GM18526 (cell line): ENCODE data around the gene SLC38A6.

Experiments
- POLR2A ChIP-seq: IDR thresholded peaks from 3 replicates; pipeline ENCODE4 v1.6.1; 2011; ENCODE audit not compliant: insufficient read length; ENCODE audit errors: extremely low read depth

SLC38A6 gene

GRCh38 chr14:61065656-61066055 is 84.6 kb downstream of the SLC38A6 start:
- no peak for TF ChIP-seq POLR2A

- TF ChIP-seq POLR2A, result no peak
Observed at GRCh38 chr14:61074852-61075251, 93.8 kb downstream of the SLC38A6 start.

GRCh38 chr14:61076556-61076955 is 95.5 kb downstream of the SLC38A6 start:
- no peak for TF ChIP-seq POLR2A

GRCh38 chr14:61077437-61077836 is 96.4 kb downstream of the SLC38A6 start:
- no peak for TF ChIP-seq POLR2A

- no peak for TF ChIP-seq POLR2A
Observed at GRCh38 chr14:61077951-61078720, 97.1 kb downstream of the SLC38A6 start.

GRCh38 chr14:61080591-61081010 is 99.6 kb downstream of the SLC38A6 start:
- TF ChIP-seq POLR2A, result no peak

GRCh38 chr14:61088081-61088480 is 107.0 kb downstream of the SLC38A6 start:
- TF ChIP-seq POLR2A, result no peak

- TF ChIP-seq POLR2A, result no peak
Observed at GRCh38 chr14:61089126-61089750, 108.2 kb downstream of the SLC38A6 start.

GRCh38 chr14:61090432-61091216 is 109.6 kb downstream of the SLC38A6 start:
- no peak for TF ChIP-seq POLR2A

GRCh38 chr14:61091657-61092273 is 110.7 kb downstream of the SLC38A6 start:
- no peak for TF ChIP-seq POLR2A

- no peak for TF ChIP-seq POLR2A
Observed at GRCh38 chr14:61098721-61099120, 117.7 kb downstream of the SLC38A6 start.

GRCh38 chr14:61099216-61099835 is 118.3 kb downstream of the SLC38A6 start:
- no peak for TF ChIP-seq POLR2A

- no peak for TF ChIP-seq POLR2A
Observed at GRCh38 chr14:61101803-61102548, 120.9 kb downstream of the SLC38A6 start.
